ENCODE results near the gene NELL1.

The NELL1 gene

GRCh38 chr11:21105196-21105917 is 436.0 kb downstream of the NELL1 start:
- TF ChIP-seq CTCF (conservative IDR thresholded peaks at IDR 0.05; ENCODE audit: control insufficient read depth, insufficient read depth, low read depth, low read length) = no peak
- DNase-seq (ENCODE audit: low read depth) = no peak
- H3K4me3 ChIP-seq (ENCODE audit: control insufficient read depth, low read depth, low read length) = no peak overlapping the region

- DNase-seq (ENCODE audit: low read depth) = no peak
- H3K4me3 ChIP-seq (ENCODE audit: control insufficient read depth, low read depth, low read length) = no peak overlapping the region
- TF ChIP-seq CTCF (conservative IDR thresholded peaks at IDR 0.05; ENCODE audit: control insufficient read depth, insufficient read depth, low read depth, low read length) = no peak
These were observed 440.0 kb downstream of the NELL1 start for GRCh38 chr11:21109341-21109740.

- H3K4me3 ChIP-seq (ENCODE audit: control insufficient read depth, low read depth, low read length) = no peak overlapping the region
- no peak for DNase-seq (ENCODE audit: low read depth)
- no peak for TF ChIP-seq CTCF (conservative IDR thresholded peaks at IDR 0.05; ENCODE audit: control insufficient read depth, insufficient read depth, low read depth, low read length)
These were observed 441.0 kb downstream of the NELL1 start for GRCh38 chr11:21110415-21110814.

GRCh38 chr11:21113876-21114275 is 444.5 kb downstream of the NELL1 start:
- TF ChIP-seq CTCF (conservative IDR thresholded peaks at IDR 0.05; ENCODE audit: control insufficient read depth, insufficient read depth, low read depth, low read length) = no peak
- H3K4me3 ChIP-seq (ENCODE audit: control insufficient read depth, low read depth, low read length) = no peak overlapping the region
- DNase-seq (ENCODE audit: low read depth) = no peak

GRCh38 chr11:21116009-21116408 is 446.6 kb downstream of the NELL1 start:
- TF ChIP-seq CTCF (conservative IDR thresholded peaks at IDR 0.05; ENCODE audit: control insufficient read depth, insufficient read depth, low read depth, low read length) = no peak
- no peak for DNase-seq (ENCODE audit: low read depth)
- no peak overlapping the region for H3K4me3 ChIP-seq (ENCODE audit: control insufficient read depth, low read depth, low read length)

GRCh38 chr11:21119411-21119810 is 450.0 kb downstream of the NELL1 start:
- no peak for DNase-seq (ENCODE audit: low read depth)
- H3K4me3 ChIP-seq (ENCODE audit: control insufficient read depth, low read depth, low read length) = no peak overlapping the region
- TF ChIP-seq CTCF (conservative IDR thresholded peaks at IDR 0.05; ENCODE audit: control insufficient read depth, insufficient read depth, low read depth, low read length) = no peak

GRCh38 chr11:21121991-21122390 is 452.6 kb downstream of the NELL1 start:
- TF ChIP-seq CTCF (conservative IDR thresholded peaks at IDR 0.05; ENCODE audit: control insufficient read depth, insufficient read depth, low read depth, low read length) = no peak
- DNase-seq (ENCODE audit: low read depth) = no peak
- H3K4me3 ChIP-seq (ENCODE audit: control insufficient read depth, low read depth, low read length) = no peak overlapping the region
